HepG2 (cell line): ENCODE data around the gene MYADML2. TPM values are rescaled to one million over a fixed set of nuclear protein-coding genes. Genes with fewer than 3 reads are reported as not detected.
A peak's percentile ranks its signal among the peaks of the same experiment; 100 is the strongest.

Experiments used
- AGO2 ChIP-seq: fragments of 200-400 bp; formaldehyde crosslinking; optimal IDR thresholded peaks from 2 replicates; pipeline ENCODE3; 2017; ENCODE audit warnings: mild to moderate bottlenecking, low read depth, low read length, moderate library complexity
- ELF4 ChIP-seq: sonication (generic); formaldehyde crosslinking; IDR thresholded peaks from 2 replicates; pipeline ENCODE4 v1.5.0; 2020; ENCODE audit warnings: missing genetic modification reagents, mild to moderate bottlenecking, moderate library complexity, borderline replicate concordance
- FOXA3 ChIP-seq: IDR thresholded peaks from 2 replicates; pipeline ENCODE4 v1.6.1; 2016; ENCODE audit warnings: missing genetic modification reagents, missing compliant biosample characterization
- HDAC2 ChIP-seq: sonication (generic); formaldehyde crosslinking; IDR thresholded peaks from 2 replicates; pipeline ENCODE4 v1.4.0; 2020; ENCODE audit warnings: missing genetic modification reagents
- KDM6A ChIP-seq: IDR thresholded peaks from 2 replicates; pipeline ENCODE4 v1.6.1; 2016; ENCODE audit warnings: low read depth
- NCOA5 ChIP-seq: sonication (generic); formaldehyde crosslinking; IDR thresholded peaks from 2 replicates; pipeline ENCODE4 v1.4.0; 2020; ENCODE audit warnings: missing genetic modification reagents
- NFKBIZ ChIP-seq: IDR thresholded peaks from 2 replicates; pipeline ENCODE4 v1.6.1; 2018; ENCODE audit warnings: missing genetic modification reagents, missing compliant biosample characterization
- NR2F6 ChIP-seq, 2 experiments: IDR thresholded peaks; 2 replicates each; pipeline ENCODE4 v1.6.1; 2016; ENCODE audit warnings: antibody characterized with exemption in 1 of 2, mild to moderate bottlenecking in 1 of 2
- SOX6 ChIP-seq, 2 experiments: fragments of 450-650 bp in 1 of 2; sonication (generic) in 1 of 2; formaldehyde crosslinking in 1 of 2; IDR thresholded peaks; 2 replicates each; pipeline versions ENCODE4 v1.4.0 to v1.6.1; 2017 to 2020; ENCODE audit warnings: antibody characterized with exemption in 1 of 2, mild to moderate bottlenecking in 1 of 2, missing genetic modification reagents in 1 of 2
- SSRP1 ChIP-seq: IDR thresholded peaks from 2 replicates; pipeline ENCODE4 v1.6.1; 2016; ENCODE audit warnings: control low read depth
- TBP ChIP-seq: sonication (generic); formaldehyde crosslinking; IDR thresholded peaks from 2 replicates; pipeline ENCODE4 v1.5.0; 2020; ENCODE audit warnings: missing genetic modification reagents
- ZHX2 ChIP-seq, 2 experiments: sonication (generic) in 1 of 2; formaldehyde crosslinking in 1 of 2; IDR thresholded peaks; 2 replicates each; pipeline versions ENCODE4 v1.6.1 to v1.9.0; 2014 to 2022; ENCODE audit warnings: antibody characterized with exemption in 1 of 2, borderline replicate concordance in 1 of 2, inconsistent platforms in 1 of 2, low read depth in 1 of 2, missing genetic modification reagents in 1 of 2
- ZNF280D ChIP-seq: sonication (generic); formaldehyde crosslinking; IDR thresholded peaks from 2 replicates; pipeline ENCODE4 v1.5.1; 2020; ENCODE audit warnings: mild to moderate bottlenecking, missing genetic modification reagents
- ZNF326 ChIP-seq: sonication (generic); formaldehyde crosslinking; IDR thresholded peaks from 2 replicates; pipeline ENCODE4 v1.4.0; 2020; ENCODE audit warnings: missing genetic modification reagents, borderline replicate concordance
- ZNF580 ChIP-seq: IDR thresholded peaks from 2 replicates; pipeline ENCODE4 v1.6.1; 2016; ENCODE audit warnings: low read depth, borderline replicate concordance
- ZNF883 ChIP-seq: sonication (generic); formaldehyde crosslinking; IDR thresholded peaks from 2 replicates; pipeline ENCODE4 v1.5.1; 2020; ENCODE audit warnings: mild to moderate bottlenecking, missing genetic modification reagents; ENCODE audit errors: not compliant biosample characterization
- polyA plus RNA-seq, 8 experiments: library from polyadenylated mRNA; depleted of rRNA in 3 of 8; stranded (reverse) in 7 of 8; unstranded in 1 of 8; fragments of >200 nt; fragmentation: Illumina TruSeq in 4 of 8; extraction: Trizol in 4 of 8; gene quantifications; 2 replicates each; pipeline versions ENCODE4 v1.2.1 to v1.2.3, GENCODE V29; 2011 to 2016; ENCODE audit warnings: low read depth in 4 of 8, missing spikeins in 1 of 8, mixed read lengths in 1 of 8; ENCODE audit not compliant: insufficient read depth in 1 of 8
- total RNA-seq, 5 experiments: library from RNA; depleted of rRNA; stranded (reverse); fragments of >200 nt; fragmentation: Illumina TruSeq; extraction: Trizol; gene quantifications; 2 replicates each; pipeline ENCODE4 v1.2.3, GENCODE V29; 2016; ENCODE audit warnings: low read depth in 1 of 5

MYADML2 gene
- total and polyA plus RNA-seq, 2 of the 13 experiments (the other 11 are each of a cell fraction or from before 2014, with no cell fraction given), result not detected

- TF ChIP-seq ZNF280D (CRISPR knock-in tag) (0 out of 2 replicates have a peak, but pooled peaks have one; percentile 62), HDAC2 (no peak; the same call in 1 of the 2 replicates), ZNF580 (CRISPR knock-in tag) (0 out of 2 replicates have a peak, but pooled peaks have one; percentile 15), NCOA5 (CRISPR knock-in tag) (no peak), KDM6A (CRISPR knock-in tag) (no peak), ZHX2 (IDR thresholded peaks at IDR 0.05; ENCODE audit: low read depth) (no peak), ZHX2 (CRISPR knock-in tag; IDR thresholded peaks at IDR 0.05; ENCODE audit: borderline replicate concordance) (no peak), NFKBIZ (CRISPR knock-in tag) (0 out of 2 replicates have a peak, but pooled peaks have one; percentile 20), ZNF326 (no peak), SOX6 (IDR thresholded peaks at IDR 0.05) (no peak), SOX6 (CRISPR knock-in tag; IDR thresholded peaks at IDR 0.05) (no peak), AGO2 (peak; percentile 60), FOXA3 (CRISPR knock-in tag) (0 out of 2 replicates have a peak, but pooled peaks have one; percentile 13), ELF4 (CRISPR knock-in tag) (no peak), TBP (CRISPR knock-in tag) (no peak), SSRP1 (CRISPR knock-in tag) (peak; percentile 94), NR2F6 (IDR thresholded peaks at IDR 0.05) (no peak), NR2F6 (CRISPR knock-in tag; IDR thresholded peaks at IDR 0.05) (no peak), ZNF883 (CRISPR knock-in tag) (no peak)
- TF ChIP-seq, all 625 proteins: peak for 37
These were observed 5.0 kb upstream of the MYADML2 start (continued) for GRCh38 chr17:81951785-81952684.
